ENCODE results near the gene UPK3B. TPM values are rescaled to one million over a fixed set of nuclear protein-coding genes. Genes with fewer than 3 reads are reported as not detected.
A peak's percentile ranks its signal among the peaks of the same experiment; 100 is the strongest.
"Not testable (repeated sequence)": the region's sequence is repeated elsewhere in the genome, so short reads cannot be mapped to it uniquely, and the experiment has no call there.

Gene UPK3B
- total RNA-seq, 1 experiment from 2014 or later, result 3.0 TPM

- CTCF ChIA-PET; POLR2A ChIA-PET (ENCODE audit: unreplicated experiment); DNase-seq; H3K36me3 ChIP-seq (ENCODE audit: low read depth, low read length); ATAC-seq; H3K9me3 ChIP-seq (ENCODE audit: low read length); H3K4me3 ChIP-seq (ENCODE audit: low read length); H2AFZ ChIP-seq (ENCODE audit: low read length); H4K20me1 ChIP-seq (ENCODE audit: low read length); intact Hi-C loops (cut with micrococcal nuclease); H3K4me2 ChIP-seq (ENCODE audit: low read length); H3K4me1 ChIP-seq (ENCODE audit: insufficient read depth, low read length); BruUV-seq (replicated peaks); H3K27ac ChIP-seq (ENCODE audit: low read length); H3K9me2 ChIP-seq (replicated peaks; ENCODE audit: low read length); H3K27me3 ChIP-seq (ENCODE audit: low read length); H3K9ac ChIP-seq (ENCODE audit: low read length); H3K79me2 ChIP-seq (ENCODE audit: low read length); H3F3A ChIP-seq (ENCODE audit: low read length, unreplicated experiment): not testable (repeated sequence)
Observed at GRCh38 chr7:76543197-76543596, 32.8 kb downstream of the UPK3B start, which contains the start of gene SPDYE16. Gene SPDYE16, minus strand, starts transcription at chr7:76543297. Its CDS starts 1,838 bp downstream, at chr7:76541459.

DNA sequence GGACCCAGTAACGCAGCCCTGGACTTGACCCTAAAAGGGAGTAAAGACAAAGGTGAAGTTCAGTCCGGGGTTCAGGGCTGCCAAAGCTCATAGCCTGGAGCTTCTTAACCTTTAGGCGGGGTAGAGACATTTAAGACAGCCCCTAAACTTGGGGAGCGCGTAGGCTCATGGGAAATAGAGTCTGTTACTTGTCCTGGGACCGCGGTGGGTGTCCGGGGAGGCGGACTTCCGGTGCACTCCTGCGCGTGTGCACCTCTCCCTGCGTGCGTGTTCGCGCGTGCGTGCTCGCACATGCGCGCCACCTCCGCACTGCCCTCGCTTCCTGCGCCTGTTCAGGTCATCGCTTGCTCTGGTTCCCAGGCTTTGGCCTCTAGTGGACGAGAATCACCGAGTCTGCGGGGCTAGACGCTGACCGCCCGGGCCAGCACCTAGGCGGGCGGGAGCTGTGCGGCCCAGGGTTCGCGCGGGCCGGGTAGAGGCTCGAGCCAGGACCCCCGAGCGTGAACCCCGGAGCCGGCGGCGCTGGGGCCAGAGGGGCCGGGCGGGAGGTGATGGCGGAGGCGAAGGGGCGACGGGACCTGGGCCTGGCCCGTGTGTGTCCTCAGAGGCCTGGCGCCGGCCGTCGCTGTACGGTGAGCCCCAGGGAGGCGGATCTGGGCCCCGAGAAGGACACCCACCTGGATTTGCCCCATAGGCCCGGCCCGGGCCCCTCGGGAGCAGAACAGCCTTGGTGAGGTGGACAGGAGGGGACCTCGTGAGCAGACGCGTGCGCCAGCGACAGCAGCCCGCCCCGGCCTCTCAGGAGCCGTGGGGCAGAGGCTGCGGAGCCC lies 38.9 kb downstream of the UPK3B start:
- intact Hi-C loops (cut with micrococcal nuclease); H3F3A ChIP-seq (ENCODE audit: low read length, unreplicated experiment); H3K9me3 ChIP-seq (ENCODE audit: low read length); H3K27me3 ChIP-seq (ENCODE audit: low read length); H3K4me1 ChIP-seq (ENCODE audit: insufficient read depth, low read length); H3K36me3 ChIP-seq (ENCODE audit: low read depth, low read length); POLR2A ChIA-PET (ENCODE audit: unreplicated experiment); CTCF ChIA-PET; H3K9me2 ChIP-seq (replicated peaks; ENCODE audit: low read length); H4K20me1 ChIP-seq (ENCODE audit: low read length); BruUV-seq (replicated peaks): not testable (repeated sequence)
- peak overlapping the region; percentile 85 for H3K4me3 ChIP-seq (ENCODE audit: low read length)
- peak overlapping the region; percentile 76 for H3K27ac ChIP-seq (ENCODE audit: low read length)
- DNase-seq (peak; percentile 60), ATAC-seq (peak; percentile 99)
- H3K4me2 ChIP-seq (ENCODE audit: low read length), result peak overlapping the region; percentile 81
- peaks cover 36% of the 10 kb centered on the region for H3K79me2 ChIP-seq (ENCODE audit: low read length)
- H3K9ac ChIP-seq (ENCODE audit: low read length), result peak overlapping the region; percentile 99
- peak overlapping the region; percentile 75 for H2AFZ ChIP-seq (ENCODE audit: low read length)

DNA sequence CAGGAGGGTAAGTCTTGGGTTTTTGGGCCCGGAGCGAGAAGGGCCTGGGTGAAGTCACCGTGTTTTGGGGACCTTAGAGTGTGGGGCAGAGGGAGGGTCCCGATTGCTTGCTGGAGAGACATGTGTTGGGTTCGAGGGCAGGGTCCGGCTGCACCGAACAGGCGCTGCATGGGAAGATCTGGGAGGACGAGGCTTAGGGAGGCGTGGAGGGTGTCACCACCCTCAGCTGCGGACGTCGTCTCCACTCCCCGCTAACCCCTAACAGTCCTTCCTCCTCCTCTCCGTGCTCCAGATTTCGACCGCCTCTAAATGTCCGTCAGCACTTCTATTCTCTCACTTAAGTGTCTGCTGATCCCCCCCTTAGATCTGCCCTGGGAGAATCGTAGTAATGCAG lies 39.5 kb downstream of the UPK3B start:
- not testable (repeated sequence) for DNase-seq; H2AFZ ChIP-seq (ENCODE audit: low read length)
- peak; percentile 2; the same call in 1 of the 2 replicates for ATAC-seq

DNA sequence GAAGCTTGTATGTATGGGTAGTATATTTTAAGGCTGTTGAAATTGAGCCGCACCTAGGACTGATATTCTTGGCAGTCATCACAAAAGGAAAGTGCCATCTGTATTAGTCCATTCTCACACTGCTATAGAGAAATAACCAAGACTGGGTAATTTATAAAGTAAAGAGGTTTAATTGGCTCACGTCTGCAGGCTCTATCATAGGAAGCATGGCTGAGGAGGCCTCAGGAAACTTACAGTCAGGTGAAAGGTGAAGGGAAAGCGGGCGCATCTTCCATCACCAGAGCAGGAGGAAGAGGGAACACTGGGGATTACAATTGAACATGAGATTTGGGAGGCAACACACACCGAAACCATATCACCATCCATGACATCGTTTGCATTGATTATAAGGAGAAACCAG lies 41.6 kb downstream of the UPK3B start:
- H4K20me1 ChIP-seq (ENCODE audit: low read length); DNase-seq; H3K9ac ChIP-seq (ENCODE audit: low read length); intact Hi-C loops (cut with micrococcal nuclease); H3K9me2 ChIP-seq (replicated peaks; ENCODE audit: low read length); ATAC-seq; H3K4me1 ChIP-seq (ENCODE audit: insufficient read depth, low read length); H3F3A ChIP-seq (ENCODE audit: low read length, unreplicated experiment); BruUV-seq (replicated peaks); POLR2A ChIA-PET (ENCODE audit: unreplicated experiment); H2AFZ ChIP-seq (ENCODE audit: low read length); H3K27me3 ChIP-seq (ENCODE audit: low read length); CTCF ChIA-PET; H3K36me3 ChIP-seq (ENCODE audit: low read depth, low read length); H3K9me3 ChIP-seq (ENCODE audit: low read length); H3K27ac ChIP-seq (ENCODE audit: low read length): not testable (repeated sequence)
- Histone ChIP-seq H3K79me2 (ENCODE audit: low read length) (peaks cover 59% of the 10 kb centered on the region), H3K4me3 (ENCODE audit: low read length) (peak overlapping the region; percentile 35; the same call in 1 of the 2 replicates), H3K4me2 (ENCODE audit: low read length) (peak overlapping the region; percentile 63)

More for the DNA sequence above, 39.5 kb downstream of the UPK3B start:
- BruUV-seq (replicated peaks); H3F3A ChIP-seq (ENCODE audit: low read length, unreplicated experiment); H4K20me1 ChIP-seq (ENCODE audit: low read length); H3K4me1 ChIP-seq (ENCODE audit: insufficient read depth, low read length); CTCF ChIA-PET; H3K9me3 ChIP-seq (ENCODE audit: low read length); H3K27me3 ChIP-seq (ENCODE audit: low read length); H3K9me2 ChIP-seq (replicated peaks; ENCODE audit: low read length); POLR2A ChIA-PET (ENCODE audit: unreplicated experiment); intact Hi-C loops (cut with micrococcal nuclease); H3K36me3 ChIP-seq (ENCODE audit: low read depth, low read length): not testable (repeated sequence)
- Histone ChIP-seq H3K9ac (ENCODE audit: low read length) (peak overlapping the region; percentile 99), H3K4me3 (ENCODE audit: low read length) (peak overlapping the region; percentile 85), H3K4me2 (ENCODE audit: low read length) (peak overlapping the region; percentile 81), H3K27ac (ENCODE audit: low read length) (peak overlapping the region; percentile 76), H3K79me2 (ENCODE audit: low read length) (peaks cover 41% of the 10 kb centered on the region)

GRCh38 chr7:76559685-76560084 lies 49.3 kb downstream of the UPK3B start:
- H3K79me2 ChIP-seq (ENCODE audit: low read length), result peaks cover 62% of the 10 kb centered on the region
- H2AFZ ChIP-seq (ENCODE audit: low read length); H3K27me3 ChIP-seq (ENCODE audit: low read length); POLR2A ChIA-PET (ENCODE audit: unreplicated experiment); H3K9ac ChIP-seq (ENCODE audit: low read length); H3K27ac ChIP-seq (ENCODE audit: low read length); H3K9me3 ChIP-seq (ENCODE audit: low read length); BruUV-seq (replicated peaks); H3K9me2 ChIP-seq (replicated peaks; ENCODE audit: low read length); H3F3A ChIP-seq (ENCODE audit: low read length, unreplicated experiment); CTCF ChIA-PET; DNase-seq; H3K4me1 ChIP-seq (ENCODE audit: insufficient read depth, low read length); H3K4me2 ChIP-seq (ENCODE audit: low read length); intact Hi-C loops (cut with micrococcal nuclease); ATAC-seq; H4K20me1 ChIP-seq (ENCODE audit: low read length); H3K36me3 ChIP-seq (ENCODE audit: low read depth, low read length); H3K4me3 ChIP-seq (ENCODE audit: low read length): not testable (repeated sequence)

GRCh38 chr7:76560157-76560556 lies 49.8 kb downstream of the UPK3B start:
- H3F3A ChIP-seq (ENCODE audit: low read length, unreplicated experiment); DNase-seq: not testable (repeated sequence)

More at GRCh38 chr7:76560157-76560556, 49.8 kb downstream of the UPK3B start:
- intact Hi-C loops (cut with micrococcal nuclease); H4K20me1 ChIP-seq (ENCODE audit: low read length); H3K9ac ChIP-seq (ENCODE audit: low read length); CTCF ChIA-PET; H3K9me3 ChIP-seq (ENCODE audit: low read length); H2AFZ ChIP-seq (ENCODE audit: low read length); H3K27me3 ChIP-seq (ENCODE audit: low read length); ATAC-seq; H3K36me3 ChIP-seq (ENCODE audit: low read depth, low read length); POLR2A ChIA-PET (ENCODE audit: unreplicated experiment); H3K27ac ChIP-seq (ENCODE audit: low read length); H3K9me2 ChIP-seq (replicated peaks; ENCODE audit: low read length); H3K4me2 ChIP-seq (ENCODE audit: low read length); H3K4me1 ChIP-seq (ENCODE audit: insufficient read depth, low read length); BruUV-seq (replicated peaks); H3K4me3 ChIP-seq (ENCODE audit: low read length): not testable (repeated sequence)
- peaks cover 58% of the 10 kb centered on the region for H3K79me2 ChIP-seq (ENCODE audit: low read length)
